ENCODE data around the gene PREX1. TPM values are rescaled to one million over a fixed set of nuclear protein-coding genes. Genes with fewer than 3 reads are reported as not detected.

Gene PREX1
- total and polyA plus RNA-seq, 4 donors = 20.4 to 49.0 (median 42.6) TPM

GRCh38 chr20:48797275-48797825 is 30.4 kb downstream of the PREX1 start:
- no peaks in the 10 kb centered on the region for H3K4me1 ChIP-seq (ENCODE audit: control insufficient read depth in 1 of 2, insufficient read depth in 2 of 2, low read length in 2 of 2)
- intact Hi-C loops (cut with DNase I) = no loop called here
- no peaks in the 10 kb centered on the region for H3K9me3 ChIP-seq (ENCODE audit: control insufficient read depth, low read length)
- 88 to 92% methylated on average over 15 of the region's 15 CpGs for WGBS, 2 donors
- no peak overlapping the region for H3K27ac ChIP-seq (ENCODE audit: low read depth in 1 of 2, low read length in 2 of 2)
- H3K27me3 ChIP-seq (ENCODE audit: control insufficient read depth in 1 of 2, insufficient read depth in 2 of 2, low read length in 1 of 2) = no peaks in the 10 kb centered on the region
- peak; percentile 33 for ATAC-seq (ENCODE audit: low FRiP score)
- H3K36me3 ChIP-seq (ENCODE audit: control insufficient read depth in 1 of 2, insufficient read depth in 2 of 2, low read length in 1 of 2) = no peaks in the 10 kb centered on the region
- H3K4me3 ChIP-seq (ENCODE audit: low read length in 2 of 2) = no peak overlapping the region
- DNase-seq = peak; percentile 69 to 82

- DNase-seq (no peak), ATAC-seq (ENCODE audit: low FRiP score) (no peak)
- Histone ChIP-seq H3K36me3 (ENCODE audit: control insufficient read depth in 1 of 2, insufficient read depth in 2 of 2, low read length in 1 of 2) (no peaks in the 10 kb centered on the region), H3K4me3 (ENCODE audit: low read length in 2 of 2) (no peak overlapping the region), H3K4me1 (ENCODE audit: control insufficient read depth in 1 of 2, insufficient read depth in 2 of 2, low read length in 2 of 2) (no peaks in the 10 kb centered on the region), H3K27ac (ENCODE audit: low read depth in 1 of 2, low read length in 2 of 2) (no peak overlapping the region), H3K9me3 (ENCODE audit: control insufficient read depth, low read length) (no peaks in the 10 kb centered on the region), H3K27me3 (ENCODE audit: control insufficient read depth in 1 of 2, insufficient read depth in 2 of 2, low read length in 1 of 2) (no peaks in the 10 kb centered on the region)
- intact Hi-C loops (cut with DNase I) = no loop called here
- WGBS, 2 donors = 67 to 73% methylated on average over 5 of the region's 5 CpGs
Measured at GRCh38 chr20:48795732-48796131, 32.1 kb downstream of the PREX1 start.

- intact Hi-C loops (cut with DNase I) = loop anchor here in 1 of 2 donors (5.0 kb wide), 1 partner anchor 73 kb away; no protein-coding TSS in a partner anchor
- ATAC-seq (ENCODE audit: low FRiP score) (no peak), DNase-seq (no peak)
- Histone ChIP-seq H3K27ac (ENCODE audit: low read depth in 1 of 2, low read length in 2 of 2) (no peak overlapping the region), H3K36me3 (ENCODE audit: control insufficient read depth in 1 of 2, insufficient read depth in 2 of 2, low read length in 1 of 2) (no peaks in the 10 kb centered on the region), H3K4me1 (ENCODE audit: control insufficient read depth in 1 of 2, insufficient read depth in 2 of 2, low read length in 2 of 2) (no peaks in the 10 kb centered on the region), H3K9me3 (ENCODE audit: control insufficient read depth, low read length) (no peaks in the 10 kb centered on the region), H3K4me3 (ENCODE audit: low read length in 2 of 2) (no peak overlapping the region), H3K27me3 (ENCODE audit: control insufficient read depth in 1 of 2, insufficient read depth in 2 of 2, low read length in 1 of 2) (no peaks in the 10 kb centered on the region)
- 83 to 86% methylated on average over 5 of the region's 5 CpGs for WGBS, 2 donors
Measured at GRCh38 chr20:48794816-48795457, 32.9 kb downstream of the PREX1 start.

GRCh38 chr20:48794360-48794759 is 33.4 kb downstream of the PREX1 start:
- H3K27ac ChIP-seq (ENCODE audit: low read depth in 1 of 2, low read length in 2 of 2) = no peak overlapping the region
- intact Hi-C loops (cut with DNase I) = loop anchor here in 1 of 2 donors (5.0 kb wide), 1 partner anchor 72 kb away; no protein-coding TSS in a partner anchor

GRCh38 chr20:48793776-48794175 is 34.0 kb downstream of the PREX1 start:
- Histone ChIP-seq H3K4me3 (ENCODE audit: low read length in 2 of 2) (no peak overlapping the region), H3K27me3 (ENCODE audit: control insufficient read depth in 1 of 2, insufficient read depth in 2 of 2, low read length in 1 of 2) (no peaks in the 10 kb centered on the region), H3K9me3 (ENCODE audit: control insufficient read depth, low read length) (no peaks in the 10 kb centered on the region), H3K27ac (ENCODE audit: low read depth in 1 of 2, low read length in 2 of 2) (no peak overlapping the region), H3K4me1 (ENCODE audit: control insufficient read depth in 1 of 2, insufficient read depth in 2 of 2, low read length in 2 of 2) (no peaks in the 10 kb centered on the region), H3K36me3 (ENCODE audit: control insufficient read depth in 1 of 2, insufficient read depth in 2 of 2, low read length in 1 of 2) (no peaks in the 10 kb centered on the region)
- intact Hi-C loops (cut with DNase I) = loop anchor here in 1 of 2 donors (5.0 kb wide), 1 partner anchor 71 kb away; no protein-coding TSS in a partner anchor
- DNase-seq (no peak), ATAC-seq (ENCODE audit: low FRiP score) (no peak)
- WGBS, 2 donors = 85 to 86% methylated on average over 3 of the region's 3 CpGs

More at GRCh38 chr20:48794360-48794759, 33.4 kb downstream of the PREX1 start:
- Histone ChIP-seq H3K27me3 (ENCODE audit: control insufficient read depth in 1 of 2, insufficient read depth in 2 of 2, low read length in 1 of 2) (no peaks in the 10 kb centered on the region), H3K9me3 (ENCODE audit: control insufficient read depth, low read length) (no peaks in the 10 kb centered on the region), H3K4me3 (ENCODE audit: low read length in 2 of 2) (no peak overlapping the region), H3K36me3 (ENCODE audit: control insufficient read depth in 1 of 2, insufficient read depth in 2 of 2, low read length in 1 of 2) (no peaks in the 10 kb centered on the region), H3K4me1 (ENCODE audit: control insufficient read depth in 1 of 2, insufficient read depth in 2 of 2, low read length in 2 of 2) (no peaks in the 10 kb centered on the region)
- WGBS, 2 donors = 17 to 23% methylated on average over 5 of the region's 5 CpGs
- DNase-seq = peak in 1 of 2 donors; percentile 70
- no peak for ATAC-seq (ENCODE audit: low FRiP score)

- no peaks in the 10 kb centered on the region for H3K27me3 ChIP-seq (ENCODE audit: control insufficient read depth in 1 of 2, insufficient read depth in 2 of 2, low read length in 1 of 2)
- peak; percentile 69 for ATAC-seq (ENCODE audit: low FRiP score)
- H3K9me3 ChIP-seq (ENCODE audit: control insufficient read depth, low read length) = no peaks in the 10 kb centered on the region
- no peaks in the 10 kb centered on the region for H3K4me1 ChIP-seq (ENCODE audit: control insufficient read depth in 1 of 2, insufficient read depth in 2 of 2, low read length in 2 of 2)
- no peak overlapping the region for H3K4me3 ChIP-seq (ENCODE audit: low read length in 2 of 2)
- no peaks in the 10 kb centered on the region for H3K36me3 ChIP-seq (ENCODE audit: control insufficient read depth in 1 of 2, insufficient read depth in 2 of 2, low read length in 1 of 2)
- intact Hi-C loops (cut with DNase I) = loop anchor here in 1 of 2 donors (5.0 kb wide), 1 partner anchor 69 kb away; no protein-coding TSS in a partner anchor
- peak; percentile 74 to 82 for DNase-seq
- WGBS, 2 donors = 0 to 6% methylated on average over 6 of the region's 6 CpGs
- H3K27ac ChIP-seq (ENCODE audit: low read depth in 1 of 2, low read length in 2 of 2) = peak overlapping the region in 1 of 2 donors; percentile 13
Measured at GRCh38 chr20:48791666-48792071, 36.1 kb downstream of the PREX1 start.

- H3K9me3 ChIP-seq (ENCODE audit: control insufficient read depth, low read length) = no peaks in the 10 kb centered on the region
- no peaks in the 10 kb centered on the region for H3K27me3 ChIP-seq (ENCODE audit: control insufficient read depth in 1 of 2, insufficient read depth in 2 of 2, low read length in 1 of 2)
- WGBS, 2 donors = 8 to 13% methylated on average over 11 of the region's 11 CpGs
- no peak for DNase-seq
- H3K36me3 ChIP-seq (ENCODE audit: control insufficient read depth in 1 of 2, insufficient read depth in 2 of 2, low read length in 1 of 2) = no peaks in the 10 kb centered on the region
- no peak overlapping the region for H3K4me3 ChIP-seq (ENCODE audit: low read length in 2 of 2)
- ATAC-seq (ENCODE audit: low FRiP score) = peak; percentile 25
- H3K27ac ChIP-seq (ENCODE audit: low read depth in 1 of 2, low read length in 2 of 2) = peak overlapping the region in 1 of 2 donors; percentile 43
- H3K4me1 ChIP-seq (ENCODE audit: control insufficient read depth in 1 of 2, insufficient read depth in 2 of 2, low read length in 2 of 2) = no peaks in the 10 kb centered on the region
- intact Hi-C loops (cut with DNase I) = loop anchor here in 1 of 2 donors (5.0 kb wide), 1 partner anchor 69 kb away; no protein-coding TSS in a partner anchor
Measured at GRCh38 chr20:48791014-48791413, 36.8 kb downstream of the PREX1 start.

- H3K27ac ChIP-seq (ENCODE audit: low read depth in 1 of 2, low read length in 2 of 2) = no peak overlapping the region
- no peak overlapping the region for H3K4me3 ChIP-seq (ENCODE audit: low read length in 2 of 2)
- ATAC-seq (ENCODE audit: low FRiP score) = no peak
- H3K36me3 ChIP-seq (ENCODE audit: control insufficient read depth in 1 of 2, insufficient read depth in 2 of 2, low read length in 1 of 2) = no peaks in the 10 kb centered on the region
- H3K9me3 ChIP-seq (ENCODE audit: control insufficient read depth, low read length) = no peaks in the 10 kb centered on the region
- H3K27me3 ChIP-seq (ENCODE audit: control insufficient read depth in 1 of 2, insufficient read depth in 2 of 2, low read length in 1 of 2) = no peaks in the 10 kb centered on the region
- 34 to 37% methylated on average over 5 of the region's 5 CpGs for WGBS, 2 donors
- DNase-seq = no peak
- intact Hi-C loops (cut with DNase I) = loop anchor here in 1 of 2 donors (5.0 kb wide), 1 partner anchor 68 kb away; no protein-coding TSS in a partner anchor
- no peaks in the 10 kb centered on the region for H3K4me1 ChIP-seq (ENCODE audit: control insufficient read depth in 1 of 2, insufficient read depth in 2 of 2, low read length in 2 of 2)
Measured at GRCh38 chr20:48790473-48791003, 37.3 kb downstream of the PREX1 start.
